ENCODE results near the gene LCOR.

The LCOR gene

GRCh38 chr10:96850113-96850512 is 18.0 kb downstream of the LCOR start:
- Histone ChIP-seq H3K4me1 (ENCODE audit: low read depth, poor library complexity, severe bottlenecking) (no peaks in the 10 kb centered on the region), H3K27me3 (ENCODE audit: insufficient read depth, low read depth) (no peaks in the 10 kb centered on the region), H3K79me2 (ENCODE audit: insufficient read depth, low read depth) (peaks cover 86% of the 10 kb centered on the region), H3K36me3 (ENCODE audit: insufficient read depth) (no peaks in the 10 kb centered on the region), H3K27ac (no peak overlapping the region), H4K20me1 (ENCODE audit: insufficient read depth) (peaks cover 9% of the 10 kb centered on the region; the same call in 1 of the 2 replicates), H3K4me2 (no peak overlapping the region), H3K4me3 (IDR thresholded peaks at IDR 0.05; ENCODE audit: insufficient read depth, low read depth, low read length) (no peak overlapping the region), H3K9ac (no peak overlapping the region), H2AFZ (ENCODE audit: low read depth) (no peak overlapping the region)
- TF ChIP-seq CTCF (conservative IDR thresholded peaks at IDR 0.05; ENCODE audit: low read depth, low read length): no peak

GRCh38 chr10:96850825-96851224 is 18.7 kb downstream of the LCOR start:
- H3K27me3 ChIP-seq (ENCODE audit: insufficient read depth, low read depth): no peaks in the 10 kb centered on the region
- no peak overlapping the region for H3K4me2 ChIP-seq
- peaks cover 9% of the 10 kb centered on the region; the same call in 1 of the 2 replicates for H4K20me1 ChIP-seq (ENCODE audit: insufficient read depth)
- TF ChIP-seq CTCF (conservative IDR thresholded peaks at IDR 0.05; ENCODE audit: low read depth, low read length): no peak
- H3K79me2 ChIP-seq (ENCODE audit: insufficient read depth, low read depth): peaks cover 86% of the 10 kb centered on the region
- H2AFZ ChIP-seq (ENCODE audit: low read depth): no peak overlapping the region
- no peak overlapping the region for H3K4me3 ChIP-seq (IDR thresholded peaks at IDR 0.05; ENCODE audit: insufficient read depth, low read depth, low read length)
- no peaks in the 10 kb centered on the region for H3K4me1 ChIP-seq (ENCODE audit: low read depth, poor library complexity, severe bottlenecking)
- no peak overlapping the region for H3K9ac ChIP-seq
- H3K27ac ChIP-seq: no peak overlapping the region
- H3K36me3 ChIP-seq (ENCODE audit: insufficient read depth): no peaks in the 10 kb centered on the region

- Histone ChIP-seq H3K79me2 (ENCODE audit: insufficient read depth, low read depth) (peaks cover 85% of the 10 kb centered on the region), H3K9ac (no peak overlapping the region), H4K20me1 (ENCODE audit: insufficient read depth) (peaks cover 9% of the 10 kb centered on the region; the same call in 1 of the 2 replicates), H3K36me3 (ENCODE audit: insufficient read depth) (no peaks in the 10 kb centered on the region), H3K27ac (no peak overlapping the region), H3K4me3 (IDR thresholded peaks at IDR 0.05; ENCODE audit: insufficient read depth, low read depth, low read length) (no peak overlapping the region), H3K4me2 (no peak overlapping the region), H3K27me3 (ENCODE audit: insufficient read depth, low read depth) (no peaks in the 10 kb centered on the region), H2AFZ (ENCODE audit: low read depth) (no peak overlapping the region), H3K4me1 (ENCODE audit: low read depth, poor library complexity, severe bottlenecking) (peaks cover under 1% of the 10 kb centered on the region)
- no peak for TF ChIP-seq CTCF (conservative IDR thresholded peaks at IDR 0.05; ENCODE audit: low read depth, low read length)
Measured at GRCh38 chr10:96851281-96851680, 19.2 kb downstream of the LCOR start.

GRCh38 chr10:96856317-96856716 is 24.2 kb downstream of the LCOR start:
- H4K20me1 ChIP-seq (ENCODE audit: insufficient read depth): no peaks in the 10 kb centered on the region
- H3K27ac ChIP-seq: no peak overlapping the region
- H3K4me2 ChIP-seq: no peak overlapping the region
- H3K79me2 ChIP-seq (ENCODE audit: insufficient read depth, low read depth): peaks cover 68% of the 10 kb centered on the region; the same call in 1 of the 2 replicates
- H3K4me3 ChIP-seq (IDR thresholded peaks at IDR 0.05; ENCODE audit: insufficient read depth, low read depth, low read length): no peak overlapping the region
- H3K36me3 ChIP-seq (ENCODE audit: insufficient read depth): no peaks in the 10 kb centered on the region
- no peaks in the 10 kb centered on the region for H3K27me3 ChIP-seq (ENCODE audit: insufficient read depth, low read depth)
- peaks cover 18% of the 10 kb centered on the region for H3K4me1 ChIP-seq (ENCODE audit: low read depth, poor library complexity, severe bottlenecking)
- no peak overlapping the region for H3K9ac ChIP-seq
- no peak overlapping the region for H2AFZ ChIP-seq (ENCODE audit: low read depth)
- TF ChIP-seq CTCF (conservative IDR thresholded peaks at IDR 0.05; ENCODE audit: low read depth, low read length): no peak
